Uterus (tissue), 4 donors: ENCODE measurements around the gene ATP7B. TPM values are rescaled to one million over a fixed set of nuclear protein-coding genes. Genes with fewer than 3 reads are reported as not detected.

Experiments used
- DNase-seq, 2 donors: peaks; one replicate each; pipeline ENCODE4 v3.0.0-alpha.2; 2019 to 2020
- H3K27ac ChIP-seq, 2 donors: fragments of 200-600 bp; sonication (generic); 1 replicate in 1 of 2; 2 replicates in 1 of 2; pipeline ENCODE4 v1.5.1; 2016 to 2018
- H3K27me3 ChIP-seq, 2 donors: fragments of 200-600 bp; sonication (generic); one replicate each; pipeline ENCODE4 v1.5.1; 2018 to 2019; ENCODE audit warnings: control low read depth in 1 of 2
- H3K36me3 ChIP-seq, 2 donors: fragments of 200-600 bp; sonication (generic); one replicate each; pipeline ENCODE4 v1.5.1; 2019; ENCODE audit warnings: control low read depth in 1 of 2
- H3K4me1 ChIP-seq, 2 donors: fragments of 200-600 bp; sonication (generic); one replicate each; pipeline ENCODE4 v1.5.1; 2018 to 2019; ENCODE audit warnings: control low read depth in 1 of 2
- H3K4me3 ChIP-seq, 2 donors: fragments of 200-600 bp; sonication (generic); 1 replicate in 1 of 2; 2 replicates in 1 of 2; pipeline ENCODE4 v1.5.1; 2018 to 2019; ENCODE audit warnings: mild to moderate bottlenecking in 1 of 2
- H3K9me3 ChIP-seq, 2 donors: fragments of 200-600 bp; sonication (generic); one replicate each; pipeline ENCODE4 v1.5.1; 2019; ENCODE audit warnings: control low read depth in 1 of 2
- POLR2A ChIP-seq, 2 donors: fragments of 450-650 bp; IDR thresholded peaks; one replicate each; pipeline ENCODE4 v1.6.1; 2016; ENCODE audit warnings: antibody characterized with exemption in 2 of 2, mild to moderate bottlenecking in 1 of 2, moderate library complexity in 1 of 2
- intact Hi-C: fragments of 100-400 bp; cut with DNase I; formaldehyde crosslinking; loops from one replicate; pipeline ENCODE4 v1.15.1; 2023; ENCODE audit warnings: low total_unique reads
- total RNA-seq, 4 donors: library from RNA; depleted of rRNA in 3 of 4; stranded (reverse); fragments of >200 nt in 3 of 4; gene quantifications; one replicate each; pipeline versions ENCODE4 v1.1.0 to v1.2.4, GENCODE V29; 2014 to 2023
- TF ChIP-seq, protein P1 (sequence below), 4 experiments: fragments of 200-600 bp in 2 of 4; fragments of 450-650 bp in 2 of 4; sonication (generic) in 2 of 4; IDR thresholded peaks; one replicate each; pipeline ENCODE4 v1.5.1; 2016 to 2019; ENCODE audit warnings: antibody characterized with exemption in 4 of 4, mild to moderate bottlenecking in 2 of 4, moderate library complexity in 1 of 4
- donor health status: DM: yes; HTN: yes; CAD: no.

ATP7B gene
- total RNA-seq, 4 donors from 2014 or later = 9.2 to 16.2 (median 9.9) TPM

DNA sequence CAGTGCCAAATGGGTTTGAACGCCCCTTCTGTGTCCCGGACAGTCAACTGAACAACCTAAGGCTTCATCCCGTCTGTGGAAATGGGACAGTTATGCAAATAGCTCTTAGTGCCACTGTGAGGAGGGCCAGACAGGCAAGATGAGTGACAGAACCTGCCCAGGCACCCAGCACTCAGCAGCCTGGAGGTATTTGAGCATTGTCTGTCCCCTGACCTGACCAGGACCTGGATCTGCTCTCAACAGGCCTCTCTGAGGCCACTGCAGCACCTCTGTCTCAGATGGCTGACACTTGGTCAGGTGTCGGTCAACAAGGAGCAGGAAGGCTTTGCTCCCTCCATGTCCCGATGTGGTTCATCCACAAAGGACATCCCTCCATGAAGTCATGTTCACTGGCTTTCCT, 81.6 kb downstream of the ATP7B start:
- Histone ChIP-seq H3K9me3 (no peaks in the 10 kb centered on the region), H3K4me3 (no peak overlapping the region), H3K27me3 (no peaks in the 10 kb centered on the region), H3K4me1 (no peaks in the 10 kb centered on the region), H3K27ac (no peak overlapping the region), H3K36me3 (no peaks in the 10 kb centered on the region)
- no peak for DNase-seq
- intact Hi-C loops = no loop called here
- no peak for TF ChIP-seq POLR2A (IDR thresholded peaks at IDR 0.05)

DNA sequence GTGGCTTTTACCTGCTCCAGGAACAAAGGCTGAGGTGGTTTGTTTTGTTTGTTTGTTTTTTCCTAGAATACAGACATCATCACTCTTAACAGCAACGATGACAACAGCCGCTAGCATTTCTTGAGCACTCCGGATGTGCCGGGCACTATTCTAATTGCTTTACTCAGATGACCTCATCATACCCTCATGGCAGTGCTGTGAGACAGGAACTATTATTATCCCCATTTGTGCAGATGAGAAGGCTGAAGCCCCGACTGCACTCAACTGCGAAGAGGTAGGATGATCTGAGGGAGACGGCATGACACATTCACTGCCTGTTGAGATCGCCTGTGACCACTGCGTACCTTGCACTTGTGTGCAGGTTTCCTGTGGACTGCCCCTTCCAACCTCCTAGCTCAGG, 83.0 kb downstream of the ATP7B start:
- Histone ChIP-seq H3K27ac (no peak overlapping the region), H3K4me3 (no peak overlapping the region), H3K4me1 (no peaks in the 10 kb centered on the region), H3K36me3 (no peaks in the 10 kb centered on the region), H3K27me3 (no peaks in the 10 kb centered on the region), H3K9me3 (no peaks in the 10 kb centered on the region)
- DNase-seq = no peak
- no peak for TF ChIP-seq POLR2A (IDR thresholded peaks at IDR 0.05)
- TF ChIP-seq, protein P1, sequence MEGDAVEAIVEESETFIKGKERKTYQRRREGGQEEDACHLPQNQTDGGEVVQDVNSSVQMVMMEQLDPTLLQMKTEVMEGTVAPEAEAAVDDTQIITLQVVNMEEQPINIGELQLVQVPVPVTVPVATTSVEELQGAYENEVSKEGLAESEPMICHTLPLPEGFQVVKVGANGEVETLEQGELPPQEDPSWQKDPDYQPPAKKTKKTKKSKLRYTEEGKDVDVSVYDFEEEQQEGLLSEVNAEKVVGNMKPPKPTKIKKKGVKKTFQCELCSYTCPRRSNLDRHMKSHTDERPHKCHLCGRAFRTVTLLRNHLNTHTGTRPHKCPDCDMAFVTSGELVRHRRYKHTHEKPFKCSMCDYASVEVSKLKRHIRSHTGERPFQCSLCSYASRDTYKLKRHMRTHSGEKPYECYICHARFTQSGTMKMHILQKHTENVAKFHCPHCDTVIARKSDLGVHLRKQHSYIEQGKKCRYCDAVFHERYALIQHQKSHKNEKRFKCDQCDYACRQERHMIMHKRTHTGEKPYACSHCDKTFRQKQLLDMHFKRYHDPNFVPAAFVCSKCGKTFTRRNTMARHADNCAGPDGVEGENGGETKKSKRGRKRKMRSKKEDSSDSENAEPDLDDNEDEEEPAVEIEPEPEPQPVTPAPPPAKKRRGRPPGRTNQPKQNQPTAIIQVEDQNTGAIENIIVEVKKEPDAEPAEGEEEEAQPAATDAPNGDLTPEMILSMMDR (IDR thresholded peaks at IDR 0.05) = no peak
- intact Hi-C loops = no loop called here

DNA sequence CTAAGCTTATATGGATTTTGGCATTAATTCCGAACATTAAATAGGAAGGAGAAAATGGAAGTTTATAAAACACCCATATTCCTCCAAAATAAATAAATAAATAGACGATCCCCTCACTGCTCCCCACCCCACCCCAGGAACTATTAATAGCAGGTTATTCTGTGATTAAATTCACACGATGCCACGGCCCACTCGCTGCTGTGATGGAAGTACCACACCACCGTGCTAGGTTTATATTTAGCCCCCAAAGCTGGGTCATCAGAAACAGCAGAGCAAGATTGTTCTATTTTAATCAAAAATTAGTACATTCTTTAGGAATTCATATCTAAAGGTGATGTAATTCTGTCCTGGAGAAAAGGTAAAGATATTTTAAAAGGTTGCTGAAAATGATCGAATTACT, 84.1 kb downstream of the ATP7B start:
- no peak overlapping the region for H3K27ac ChIP-seq
- no peak for DNase-seq
- no peaks in the 10 kb centered on the region for H3K27me3 ChIP-seq
- no peaks in the 10 kb centered on the region for H3K4me1 ChIP-seq
- H3K36me3 ChIP-seq = no peaks in the 10 kb centered on the region
- no peak overlapping the region for H3K4me3 ChIP-seq
- intact Hi-C loops = no loop called here
- no peaks in the 10 kb centered on the region for H3K9me3 ChIP-seq
- TF ChIP-seq POLR2A (IDR thresholded peaks at IDR 0.05) = no peak
- TF ChIP-seq, protein P1 (IDR thresholded peaks at IDR 0.05) = no peak

DNA sequence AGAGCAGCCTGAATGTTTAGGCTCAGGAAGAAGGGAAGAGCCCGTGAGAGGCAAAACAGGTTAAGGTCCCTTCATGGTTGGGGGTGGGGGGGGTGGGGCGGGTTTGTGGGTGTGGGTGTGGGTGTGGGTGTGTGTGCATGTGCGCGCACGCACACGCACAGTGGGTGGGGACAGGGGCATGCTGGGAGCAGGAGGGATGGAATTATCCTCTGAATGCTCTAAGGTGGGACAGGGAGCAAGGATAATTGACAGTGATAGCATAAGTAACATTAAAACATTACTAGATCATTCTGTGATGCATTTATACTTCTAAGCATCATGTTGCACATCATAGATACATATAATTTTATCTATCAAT, 84.7 kb downstream of the ATP7B start:
- no peaks in the 10 kb centered on the region for H3K27me3 ChIP-seq
- no peak overlapping the region for H3K4me3 ChIP-seq
- DNase-seq = no peak
- no peaks in the 10 kb centered on the region for H3K9me3 ChIP-seq
- H3K27ac ChIP-seq = no peak overlapping the region
- H3K36me3 ChIP-seq = no peaks in the 10 kb centered on the region
- intact Hi-C loops = no loop called here
- no peaks in the 10 kb centered on the region for H3K4me1 ChIP-seq
- TF ChIP-seq, protein P1 (IDR thresholded peaks at IDR 0.05) = no peak
- no peak for TF ChIP-seq POLR2A (IDR thresholded peaks at IDR 0.05)

DNA sequence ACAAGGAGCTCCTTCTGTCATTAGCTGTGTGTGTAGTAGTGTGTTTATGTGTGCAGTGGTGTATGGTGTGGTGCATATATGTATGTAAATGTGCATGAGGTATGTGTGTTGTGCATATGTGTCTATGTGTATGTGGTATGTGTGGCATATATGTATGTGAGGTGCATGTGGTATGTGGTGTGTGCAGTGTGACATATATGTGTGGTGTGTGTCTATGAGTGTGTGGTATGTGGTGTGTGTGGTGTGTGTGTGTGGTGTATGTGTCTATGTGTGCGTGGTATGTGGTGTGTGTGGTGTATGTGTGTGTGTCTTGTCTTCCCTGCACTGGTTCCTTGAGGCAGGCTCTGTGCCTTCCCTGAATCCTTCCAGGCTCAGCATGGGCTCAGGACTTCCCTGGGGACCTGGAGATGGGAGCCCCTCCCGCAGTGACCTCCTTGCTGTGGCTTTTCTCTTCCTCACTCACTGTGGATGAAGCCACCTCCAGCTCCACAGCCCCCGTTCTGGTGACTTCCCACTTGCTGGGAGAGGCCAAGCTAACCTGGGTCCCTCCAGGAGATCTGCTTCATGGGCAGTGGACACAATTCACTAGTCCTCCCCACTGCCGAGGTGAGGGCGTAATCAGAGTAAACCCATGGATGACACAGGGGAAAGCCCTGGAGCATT, 85.3 kb downstream of the ATP7B start:
- Histone ChIP-seq H3K4me3 (no peak overlapping the region), H3K4me1 (no peaks in the 10 kb centered on the region), H3K27me3 (no peaks in the 10 kb centered on the region), H3K27ac (no peak overlapping the region), H3K36me3 (no peaks in the 10 kb centered on the region), H3K9me3 (no peaks in the 10 kb centered on the region)
- no peak for DNase-seq
- TF ChIP-seq, protein P1 (IDR thresholded peaks at IDR 0.05) = no peak
- TF ChIP-seq POLR2A (IDR thresholded peaks at IDR 0.05) = no peak
- intact Hi-C loops = no loop called here
